NCI-H524 treated with DMSO at 0.1 percent for 48 hours (cell line): ENCODE measurements around the gene PPP1R1B.
A peak's percentile ranks its signal among the peaks of the same experiment; 100 is the strongest.

ENCODE experiments used
- DNase-seq: peaks from one replicate; lab custom pipeline; 2025; lab: John Stamatoyannopoulos, UW

The PPP1R1B gene

GRCh38 chr17:39600288-39600996 lies 26.3 kb upstream of the PPP1R1B start:
- DNase-seq = no peak

GRCh38 chr17:39600997-39601597 lies 25.7 kb upstream of the PPP1R1B start:
- no peak for DNase-seq

DNA sequence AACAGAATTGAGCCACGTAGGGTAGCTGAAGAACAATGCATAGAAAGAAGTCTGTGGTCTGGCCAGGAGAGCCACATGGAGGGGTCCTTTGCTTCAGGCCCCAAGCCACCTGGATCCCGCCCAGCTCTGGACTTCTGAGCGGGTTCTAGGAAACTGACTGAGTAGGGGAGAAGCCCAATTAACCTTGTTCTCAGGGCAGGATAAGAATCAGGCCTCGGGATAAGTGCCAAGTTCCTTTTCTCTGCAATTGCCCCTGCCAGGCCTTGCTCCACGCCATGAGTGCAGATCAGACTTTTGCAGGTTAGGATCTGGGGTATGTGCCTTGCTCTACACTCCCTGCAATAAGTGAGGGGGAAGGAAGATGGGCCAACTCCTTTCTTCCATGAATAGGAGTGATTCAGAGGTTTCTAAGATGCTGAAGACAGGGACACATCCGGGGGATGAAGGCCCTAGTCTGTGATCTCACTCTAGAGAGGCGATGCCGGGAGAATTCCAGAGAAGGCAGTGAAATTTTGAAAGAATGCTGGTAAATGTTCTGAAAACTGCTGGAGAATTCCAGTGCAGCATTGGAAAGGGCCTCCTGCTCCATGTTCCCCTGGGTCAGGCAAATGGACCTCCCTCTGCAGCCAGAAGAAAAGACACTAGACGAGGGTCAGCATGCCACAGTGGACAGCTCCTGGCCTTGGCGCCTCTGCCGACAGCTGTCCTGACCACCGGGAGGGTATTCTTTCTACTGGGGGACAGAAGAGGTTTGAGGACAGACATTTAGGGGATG lies 24.8 kb upstream of the PPP1R1B start:
- DNase-seq = no peak

DNA sequence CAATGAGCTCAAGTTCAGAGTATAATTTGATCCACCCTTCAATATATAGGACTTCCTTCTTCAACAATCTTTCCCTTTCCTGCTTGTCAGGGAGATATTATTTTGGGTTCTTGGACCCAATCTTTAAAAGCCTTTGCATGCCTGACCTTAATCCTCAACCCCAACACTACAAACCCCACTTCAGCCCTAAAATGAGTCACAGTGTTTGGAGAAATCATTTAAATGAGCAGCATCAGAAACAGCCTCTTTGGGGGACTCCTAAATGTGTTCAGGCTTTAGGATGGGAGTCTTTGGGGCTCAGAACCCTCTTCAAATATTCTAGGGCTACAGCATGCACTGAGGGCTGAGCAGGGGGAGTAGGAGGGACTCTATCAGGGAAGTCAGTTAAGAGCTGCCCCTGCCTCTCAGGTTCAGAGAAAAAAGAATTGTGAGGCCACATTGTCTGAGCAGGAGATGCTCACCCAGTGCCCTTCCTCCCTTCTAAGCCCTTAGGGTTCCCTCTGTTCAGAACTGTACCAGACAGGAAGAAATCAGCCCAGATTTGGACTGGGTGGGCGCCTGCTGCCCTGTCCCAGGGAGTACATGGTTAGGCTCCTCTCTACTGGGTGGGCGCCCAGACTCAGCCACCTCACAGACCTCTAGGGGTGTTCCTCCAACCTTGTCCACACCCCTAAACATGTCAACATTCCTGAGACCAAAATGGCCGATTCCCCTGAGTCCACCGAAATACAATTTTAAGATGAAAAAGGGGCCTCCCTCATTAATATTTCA lies 24.0 kb upstream of the PPP1R1B start:
- DNase-seq = no peak

DNA sequence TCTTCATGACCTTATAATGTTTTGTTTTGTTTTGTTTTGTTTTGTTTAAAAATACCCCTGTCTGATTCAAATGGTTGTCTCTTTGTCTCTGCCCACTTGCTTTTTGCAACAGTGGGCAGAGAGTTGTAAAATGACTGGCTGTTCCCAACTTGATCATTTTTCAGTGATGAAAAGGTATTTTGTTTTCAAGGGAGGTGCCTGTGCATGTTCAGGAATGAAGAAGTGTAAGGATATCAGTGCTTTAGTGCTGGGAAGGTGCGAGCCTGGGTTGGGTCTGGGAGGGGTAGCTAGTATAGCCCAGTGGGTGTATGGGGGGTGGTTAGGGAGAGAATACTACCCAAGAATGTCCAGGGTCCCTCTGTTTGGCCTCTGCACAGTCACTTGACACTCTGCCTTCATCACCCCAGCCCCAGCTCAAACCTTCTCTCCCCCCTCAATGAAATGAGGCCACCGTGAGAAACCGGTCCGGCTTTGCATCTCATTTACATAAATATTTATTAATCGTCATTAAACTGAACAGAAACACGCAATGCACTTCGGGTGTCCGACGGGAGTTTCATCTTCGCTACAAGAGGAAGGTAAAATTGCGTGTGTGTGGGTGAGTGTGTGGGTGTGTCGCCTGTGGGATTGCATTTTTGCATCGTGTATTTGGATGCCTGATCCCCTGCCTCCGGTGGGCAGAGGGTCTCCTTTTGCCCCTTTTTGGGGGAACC lies 23.3 kb upstream of the PPP1R1B start:
- no peak for DNase-seq

DNA sequence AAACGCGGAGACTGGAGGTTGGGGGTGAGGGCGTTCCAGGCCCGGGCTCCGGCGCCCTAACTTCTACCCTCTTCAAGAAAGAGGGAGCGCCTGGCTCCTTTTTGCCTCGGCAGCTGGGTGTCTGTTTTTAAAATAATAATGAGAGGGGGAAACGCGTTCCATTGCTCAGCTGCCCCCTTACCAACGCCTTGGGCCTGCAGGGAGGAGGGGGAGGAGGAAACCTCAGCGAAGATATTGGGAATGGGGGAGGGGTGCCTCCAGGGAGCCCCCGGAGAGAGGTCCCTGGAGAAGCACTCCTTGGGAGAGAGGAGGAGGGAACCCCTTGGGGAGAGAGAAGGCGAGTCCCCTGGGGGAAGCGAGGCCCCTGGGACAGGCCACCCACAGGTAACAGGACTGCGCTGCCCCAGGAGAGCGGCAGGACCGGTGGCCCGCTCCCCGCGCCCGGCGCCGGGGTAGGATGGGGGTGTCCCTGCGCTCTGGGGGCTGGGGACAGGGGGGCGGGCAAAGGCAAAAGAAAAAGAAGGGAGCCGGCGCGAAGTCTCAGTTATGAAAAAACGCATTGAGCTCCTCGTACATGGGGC lies 21.8 kb upstream of the PPP1R1B start:
- no peak for DNase-seq

GRCh38 chr17:39605492-39606433 lies 21.0 kb upstream of the PPP1R1B start:
- DNase-seq = no peak

GRCh38 chr17:39606434-39607056 lies 20.2 kb upstream of the PPP1R1B start:
- DNase-seq = no peak

DNA sequence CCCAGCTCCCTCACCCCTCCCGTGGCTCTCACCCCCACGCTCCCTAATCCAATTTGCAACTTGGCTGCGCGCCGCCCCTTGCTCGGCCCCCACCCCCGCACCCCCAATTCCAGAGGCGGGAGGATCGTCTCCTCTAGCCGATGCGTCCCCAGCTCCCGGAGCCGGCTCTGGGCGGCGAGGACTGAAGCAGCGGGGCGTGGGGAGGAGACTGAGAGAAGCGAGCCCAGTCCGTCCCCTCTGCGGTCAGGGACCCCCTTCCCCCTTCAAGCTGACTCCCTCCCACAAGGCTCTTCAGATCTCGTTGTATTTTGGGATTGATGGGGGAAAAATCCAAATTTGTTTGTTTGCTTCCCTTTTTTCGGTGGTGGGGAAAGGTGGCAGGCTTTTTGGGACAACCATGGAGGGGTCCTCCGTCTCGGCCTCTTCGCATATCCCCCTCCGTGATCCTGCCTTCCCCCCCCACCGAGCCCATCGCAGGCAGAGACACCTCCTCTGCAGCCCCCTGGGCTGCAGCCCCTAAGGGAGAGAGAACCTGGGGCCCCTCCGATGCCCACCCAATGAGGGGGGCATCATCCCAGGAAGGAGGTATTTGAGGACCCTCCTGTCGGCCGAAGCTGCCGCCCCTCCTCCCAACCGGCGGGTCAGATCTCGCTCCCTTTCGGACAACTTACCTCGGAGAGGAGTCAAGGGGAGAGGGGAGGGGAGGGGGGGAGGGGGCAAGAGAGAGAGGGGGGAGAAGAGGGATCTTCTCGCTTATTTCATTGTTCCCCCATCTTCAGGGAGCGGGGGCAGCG lies 19.5 kb upstream of the PPP1R1B start:
- no peak for DNase-seq

DNA sequence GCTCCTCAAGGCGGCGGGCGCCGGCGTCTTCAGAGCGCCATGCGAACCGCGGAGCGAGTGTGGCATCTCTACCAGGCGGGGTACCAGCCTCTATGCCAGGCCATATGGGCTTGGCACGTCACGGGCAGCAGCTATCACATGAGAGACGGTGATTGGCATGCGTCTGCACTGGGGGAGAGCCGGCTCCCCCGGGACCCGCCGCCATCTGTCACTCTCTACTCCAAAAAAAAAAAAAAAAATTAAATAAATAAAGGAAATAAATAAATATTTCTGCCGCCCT lies 19.0 kb upstream of the PPP1R1B start, which contains the start of gene NEUROD2:
NEUROD2 (minus strand) TSS at position 70 of the 280 bp plus-strand sequence. CDS start 1,321 bp downstream, outside the sequence.
- DNase-seq = peak; percentile 76

- peak; percentile 55 for DNase-seq
These were observed 18.4 kb upstream of the PPP1R1B start for GRCh38 chr17:39608142-39608981.

- no peak for DNase-seq
These were observed 17.2 kb upstream of the PPP1R1B start for GRCh38 chr17:39609416-39610025.

DNA sequence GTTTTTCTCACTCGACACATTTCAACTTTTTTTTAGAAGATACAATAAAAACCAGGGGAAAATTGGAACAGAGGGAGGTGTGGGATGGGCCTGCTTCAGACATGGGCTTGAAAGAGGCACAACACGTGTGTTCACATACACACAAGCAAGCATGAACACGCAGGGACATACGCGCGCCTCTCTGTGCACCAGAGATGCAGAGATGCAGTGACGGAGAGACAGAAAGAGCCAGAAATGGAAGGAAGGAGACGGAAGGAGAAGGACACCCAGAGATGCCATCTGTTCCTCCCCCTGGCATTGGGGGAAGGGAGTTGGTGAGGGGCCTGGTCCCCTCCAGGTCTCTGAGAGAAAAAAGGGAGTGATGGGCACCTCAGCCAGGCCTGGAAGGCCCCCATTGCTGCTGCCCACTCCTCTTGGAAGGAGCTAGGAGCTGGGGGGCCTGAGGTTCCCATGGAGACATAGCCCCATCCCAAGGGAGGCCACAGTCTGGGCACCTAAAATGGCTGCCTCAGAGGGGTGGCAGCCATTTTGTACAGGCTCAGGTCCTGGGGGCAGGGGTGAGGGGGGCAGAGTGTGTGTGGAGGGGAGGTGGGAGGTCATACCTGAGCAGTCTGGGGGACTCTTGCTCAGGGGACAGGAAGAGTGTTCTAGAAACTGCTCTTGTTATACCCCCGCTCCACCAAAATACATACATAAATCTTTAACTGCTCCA lies 15.2 kb upstream of the PPP1R1B start:
- DNase-seq = no peak

DNA sequence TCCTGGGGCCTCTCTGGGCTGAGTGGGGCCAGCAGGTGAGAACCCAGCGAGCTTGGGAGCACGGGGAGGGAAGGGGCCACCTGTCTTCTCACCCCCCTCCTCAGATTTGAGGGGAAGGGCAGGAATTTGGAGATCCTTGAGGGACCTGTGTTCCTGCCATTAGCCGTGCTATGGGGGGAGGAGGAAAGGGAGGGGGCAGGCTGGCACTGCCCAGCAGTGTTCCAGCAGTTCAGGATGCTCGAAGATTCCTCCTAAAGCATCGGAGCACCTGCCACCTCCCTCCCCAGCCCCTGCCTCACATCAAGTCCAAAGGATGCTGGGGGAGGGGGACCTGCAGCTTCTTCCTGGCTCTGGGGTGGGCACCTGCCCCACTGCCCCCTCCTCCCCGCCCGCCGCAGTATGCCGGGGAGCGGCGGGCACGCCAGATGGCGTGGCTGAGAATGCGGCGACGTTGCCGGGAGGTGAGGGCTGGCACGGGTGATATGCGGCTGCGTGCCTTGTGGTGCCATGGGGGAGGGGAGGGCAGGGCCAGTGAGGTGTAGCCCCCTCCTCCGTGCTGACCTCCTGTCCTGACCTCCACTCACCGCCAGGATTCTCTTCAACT lies 14.4 kb upstream of the PPP1R1B start:
- peak; percentile 65 for DNase-seq

DNA sequence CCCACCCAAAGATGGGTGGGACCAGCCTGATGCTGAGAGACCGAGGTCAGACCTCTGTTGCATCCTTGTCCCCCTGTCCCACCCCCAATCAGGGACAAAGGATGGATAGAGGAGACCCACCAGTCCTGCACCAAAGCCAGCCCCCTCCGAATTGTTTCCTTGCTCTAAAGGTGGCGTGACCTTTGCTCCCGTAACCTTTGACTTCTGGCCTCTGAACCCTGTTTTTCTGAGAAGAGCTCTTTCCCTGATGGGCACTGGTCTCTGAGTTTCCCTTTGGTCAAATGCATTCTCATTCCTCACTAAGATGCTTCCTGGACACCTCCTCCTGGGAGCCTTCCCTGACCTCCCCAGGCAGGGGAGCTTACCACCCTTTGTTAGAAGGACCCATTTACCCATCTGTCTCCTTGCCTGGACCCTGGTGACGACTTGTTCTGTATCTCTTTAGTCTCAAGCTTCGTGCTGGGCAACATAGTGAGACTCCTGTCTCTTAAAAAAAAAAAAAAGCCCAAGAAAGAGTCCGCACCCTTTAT lies 13.8 kb upstream of the PPP1R1B start:
- no peak for DNase-seq

DNA sequence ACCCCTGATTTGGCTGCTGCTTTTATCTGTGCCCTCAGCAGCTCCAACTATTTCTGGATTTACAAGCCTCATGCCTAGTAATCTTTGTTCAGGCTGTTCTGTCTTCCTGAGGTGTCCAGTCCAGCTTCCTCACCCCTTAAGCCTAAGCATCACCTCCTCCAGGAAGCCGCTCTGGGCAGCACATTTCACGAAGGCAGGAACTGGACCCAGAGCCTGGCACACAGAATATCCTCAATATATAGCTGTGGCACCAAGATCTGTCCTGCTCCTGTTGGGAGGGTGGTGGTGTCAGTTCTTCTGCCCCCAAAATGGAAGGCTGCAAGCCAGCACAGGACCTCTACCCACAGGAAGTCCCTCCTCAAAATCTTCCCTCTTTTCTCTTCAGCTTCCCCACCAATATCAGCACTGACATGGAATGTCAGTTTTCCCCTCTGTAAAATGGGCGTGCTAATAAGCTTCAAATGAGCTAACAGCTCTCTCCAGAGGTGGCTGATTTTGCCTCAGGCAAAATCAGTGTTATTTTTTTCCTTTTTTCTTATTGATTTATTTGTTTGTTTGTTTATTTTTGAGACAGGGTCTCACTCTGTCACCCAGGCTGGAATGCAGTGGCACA lies 12.1 kb upstream of the PPP1R1B start:
- DNase-seq = no peak
